ENCODE measurements around the gene CADPS.

Gene CADPS

GRCh38 chr3:62436785-62437184 is 438.4 kb downstream of the CADPS start:
- no peak for TF ChIP-seq CTCF (IDR thresholded peaks at IDR 0.05)
- DNase-seq = no peak
- H3K27me3 Mint-ChIP-seq (ENCODE audit: low read depth, poor library complexity) = peaks cover 50% of the 10 kb centered on the region
- no peak overlapping the region for H3K4me3 Mint-ChIP-seq
- no peaks in the 10 kb centered on the region for H3K36me3 Mint-ChIP-seq (ENCODE audit: low read depth)
- H3K27ac Mint-ChIP-seq = no peak overlapping the region
- no peaks in the 10 kb centered on the region for H3K4me1 Mint-ChIP-seq
- no peaks in the 10 kb centered on the region for H3K9me3 Mint-ChIP-seq

DNA sequence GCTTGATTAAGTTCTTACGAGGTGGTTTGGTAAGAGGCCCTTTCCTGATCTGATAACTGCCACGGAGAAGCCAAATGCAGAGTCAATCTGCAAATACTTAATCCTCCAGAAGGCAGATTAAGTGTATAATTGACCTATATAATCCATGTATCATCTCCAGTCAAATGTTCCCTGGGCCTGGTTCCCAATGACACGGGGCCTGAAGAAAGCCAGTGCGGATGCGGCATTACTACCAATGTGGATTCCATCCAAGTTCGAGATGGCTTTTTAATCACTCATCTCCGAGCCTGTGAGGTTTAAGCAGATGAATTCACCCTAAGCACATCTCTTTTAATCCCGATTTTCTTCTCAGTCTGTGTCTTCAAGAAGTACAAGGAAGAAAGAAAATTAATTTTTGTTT is 441.8 kb downstream of the CADPS start:
- no peak for DNase-seq
- H3K4me1 Mint-ChIP-seq = peaks cover 31% of the 10 kb centered on the region
- H3K27ac Mint-ChIP-seq = no peak overlapping the region
- no peak overlapping the region for H3K4me3 Mint-ChIP-seq
- H3K9me3 Mint-ChIP-seq = no peaks in the 10 kb centered on the region
- TF ChIP-seq CTCF (IDR thresholded peaks at IDR 0.05) = no peak
- H3K27me3 Mint-ChIP-seq (ENCODE audit: low read depth, poor library complexity) = peaks cover 33% of the 10 kb centered on the region
- no peaks in the 10 kb centered on the region for H3K36me3 Mint-ChIP-seq (ENCODE audit: low read depth)

GRCh38 chr3:62421207-62421606 is 454.0 kb downstream of the CADPS start:
- Mint-ChIP-seq H3K4me3 (no peak overlapping the region), H3K9me3 (no peaks in the 10 kb centered on the region), H3K27me3 (ENCODE audit: low read depth, poor library complexity) (peaks cover 37% of the 10 kb centered on the region), H3K4me1 (peaks cover 7% of the 10 kb centered on the region), H3K36me3 (ENCODE audit: low read depth) (no peaks in the 10 kb centered on the region), H3K27ac (no peak overlapping the region)
- DNase-seq = no peak
- no peak for TF ChIP-seq CTCF (IDR thresholded peaks at IDR 0.05)

GRCh38 chr3:62416144-62416543 is 459.1 kb downstream of the CADPS start:
- DNase-seq = no peak
- Mint-ChIP-seq H3K27ac (no peak overlapping the region), H3K27me3 (ENCODE audit: low read depth, poor library complexity) (peaks cover 60% of the 10 kb centered on the region), H3K4me3 (no peak overlapping the region), H3K36me3 (ENCODE audit: low read depth) (no peaks in the 10 kb centered on the region), H3K4me1 (peaks cover 35% of the 10 kb centered on the region), H3K9me3 (no peaks in the 10 kb centered on the region)
- no peak for TF ChIP-seq CTCF (IDR thresholded peaks at IDR 0.05)

DNA sequence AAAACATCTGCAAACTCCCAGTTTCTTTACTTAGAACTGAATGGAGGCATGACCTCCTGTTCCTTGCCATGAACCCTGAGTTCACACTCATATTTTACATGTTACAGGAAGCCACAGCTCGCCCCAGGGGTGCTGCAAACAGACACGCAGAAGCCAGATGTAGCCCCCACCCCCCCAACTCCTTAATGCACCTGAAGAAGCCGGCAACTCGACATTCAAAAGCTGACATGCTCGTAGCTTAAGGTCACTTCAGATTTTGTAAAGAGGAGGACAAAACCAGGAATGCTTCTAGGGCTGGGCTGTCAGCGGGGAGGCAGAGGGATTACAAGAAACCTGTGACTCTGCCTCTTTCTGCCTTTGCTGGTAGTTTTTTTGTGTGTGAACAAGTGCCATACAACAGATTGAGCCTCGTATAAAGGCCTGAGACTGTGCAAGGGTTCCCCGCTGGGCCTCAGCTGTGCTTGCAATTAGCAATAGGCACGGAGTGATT is 459.9 kb downstream of the CADPS start:
- H3K4me3 Mint-ChIP-seq = peak overlapping the region; percentile 74

More for the DNA sequence above, 459.9 kb downstream of the CADPS start:
- Mint-ChIP-seq H3K36me3 (ENCODE audit: low read depth) (no peaks in the 10 kb centered on the region), H3K9me3 (no peaks in the 10 kb centered on the region), H3K27me3 (ENCODE audit: low read depth, poor library complexity) (peaks cover 53% of the 10 kb centered on the region), H3K27ac (peak overlapping the region; percentile 9), H3K4me1 (peaks cover 35% of the 10 kb centered on the region)
- no peak for TF ChIP-seq CTCF (IDR thresholded peaks at IDR 0.05)
- peak; percentile 23 for DNase-seq
